B cell (primary cell): ENCODE results near the gene CACNA1A. TPM values are rescaled to one million over a fixed set of nuclear protein-coding genes. Genes with fewer than 3 reads are reported as not detected.

Experiments
- ATAC-seq: fragments of 200-7000 bp; cut with Tn5 transposase; one replicate; pipeline ENCODE4 v1.10.0; 2021; ENCODE audit warnings: low read depth, mild to moderate bottlenecking, moderate number of reproducible peaks, moderate library complexity
- CTCF ChIA-PET: fragments of 350-600 bp; sonication (Branson Sonifier 250); formaldehyde crosslinking; loops from one replicate; lab custom pipeline; 2021; ENCODE audit warnings: antibody characterized with exemption, inconsistent platforms; lab: Charles Lee
- POLR2A ChIA-PET: fragments of 350-600 bp; sonication (Branson Sonifier 250); formaldehyde crosslinking; loops from one replicate; lab custom pipeline; 2021; ENCODE audit warnings: antibody characterized with exemption; lab: Charles Lee
- DNase-seq: peaks from one replicate; pipeline ENCODE4 v3.0.0; 2013
- H2AFZ ChIP-seq: 2 replicates; pipeline ENCODE4 v1.6.1; 2012; ENCODE audit warnings: mild to moderate bottlenecking, low read depth, low read length; ENCODE audit not compliant: insufficient read depth, poor library complexity, severe bottlenecking
- H3K27ac ChIP-seq, 2 donors: 1 replicate in 1 of 2; 2 replicates in 1 of 2; pipeline ENCODE4 v1.5.1; 2012 to 2013; ENCODE audit warnings: low read length in 2 of 2, mild to moderate bottlenecking in 2 of 2, moderate library complexity in 1 of 2
- H3K27me3 ChIP-seq, 4 experiments: fragments of 200-600 bp in 1 of 4; sonication (generic) in 1 of 4; replicated peaks in 1 of 4; 1 replicate in 2 of 4; 2 replicates in 2 of 4; pipeline versions ENCODE4 v1.6.1 to v1.7.0; 2013 to 2016; ENCODE audit warnings: low read length in 3 of 4, mild to moderate bottlenecking in 2 of 4, mixed read lengths in 1 of 4, moderate library complexity in 1 of 4; ENCODE audit not compliant: insufficient read depth in 4 of 4, control insufficient read depth in 3 of 4; ENCODE audit errors: control extremely low read depth in 1 of 4
- H3K36me3 ChIP-seq, 2 experiments: replicated peaks in 1 of 2; 1 replicate in 1 of 2; 2 replicates in 1 of 2; pipeline versions ENCODE4 v1.6.1 to v1.7.1; 2013; ENCODE audit warnings: low read length in 1 of 2; ENCODE audit not compliant: insufficient read depth in 2 of 2, control insufficient read depth in 1 of 2; ENCODE audit errors: control extremely low read depth in 1 of 2, extremely low read depth in 1 of 2
- H3K4me1 ChIP-seq, 2 donors: fragments of 200-600 bp in 1 of 2; sonication (generic) in 1 of 2; 1 replicate in 1 of 2; 2 replicates in 1 of 2; pipeline versions ENCODE4 v1.5.1 to v1.6.1; 2013 to 2017; ENCODE audit warnings: low read length in 2 of 2; ENCODE audit not compliant: control insufficient read depth in 2 of 2, insufficient read depth in 2 of 2
- H3K4me2 ChIP-seq: replicated peaks from 2 replicates; pipeline ENCODE3; 2012; ENCODE audit warnings: mild to moderate bottlenecking, low read depth, low read length; ENCODE audit not compliant: poor library complexity, severe bottlenecking
- H3K4me3 ChIP-seq, 5 experiments: fragments of 200-600 bp in 1 of 5; sonication (generic) in 1 of 5; 1 replicate in 3 of 5; 2 replicates in 2 of 5; pipeline versions ENCODE4 v1.5.1 to v1.7.0; 2011 to 2016; ENCODE audit warnings: low read length in 4 of 5, mild to moderate bottlenecking in 4 of 5, low read depth in 2 of 5, control low read depth in 1 of 5, moderate library complexity in 1 of 5; ENCODE audit not compliant: insufficient read depth in 1 of 5; ENCODE audit errors: control extremely low read depth in 1 of 5, extremely low read depth in 1 of 5
- H3K79me2 ChIP-seq: fragments of 200-600 bp; sonication (generic); one replicate; pipeline ENCODE4 v1.6.0; 2016; ENCODE audit warnings: low read length; ENCODE audit not compliant: control insufficient read depth, insufficient read depth
- H3K9ac ChIP-seq: fragments of 200-600 bp; sonication (generic); 2 replicates; pipeline ENCODE4 v1.6.1; 2017; ENCODE audit warnings: mild to moderate bottlenecking, low read length, moderate library complexity
- H3K9me3 ChIP-seq, 3 donors: one replicate each; pipeline versions ENCODE4 v1.6.1 to v1.7.1; 2013; ENCODE audit warnings: low read length in 2 of 3; ENCODE audit not compliant: control insufficient read depth in 2 of 3, insufficient read depth in 1 of 3; ENCODE audit errors: control extremely low read depth in 1 of 3
- H4K20me1 ChIP-seq: 2 replicates; pipeline ENCODE4 v1.6.0; 2012; ENCODE audit warnings: mild to moderate bottlenecking, low read length; ENCODE audit not compliant: insufficient read depth, control insufficient read depth, poor library complexity, severe bottlenecking
- H3K27ac Mint-ChIP-seq: one replicate; pipeline ENCODE4 v1.8.0; 2021; ENCODE audit warnings: mixed read lengths
- H3K27me3 Mint-ChIP-seq: one replicate; pipeline ENCODE4 v1.8.0; 2021; ENCODE audit warnings: mixed read lengths
- H3K4me1 Mint-ChIP-seq: one replicate; pipeline ENCODE4 v1.8.0; 2021; ENCODE audit warnings: mixed read lengths
- H3K4me3 Mint-ChIP-seq: one replicate; pipeline ENCODE4 v1.8.0; 2021; ENCODE audit warnings: mixed read lengths
- H3K9me3 Mint-ChIP-seq: one replicate; pipeline ENCODE4 v1.8.0; 2022; ENCODE audit warnings: mixed read lengths; ENCODE audit not compliant: insufficient read depth
- EZH2 ChIP-seq: IDR thresholded peaks from 2 replicates; pipeline ENCODE4 v1.6.1; 2012; ENCODE audit warnings: borderline replicate concordance, low read depth, mild to moderate bottlenecking, moderate library complexity, low read length; ENCODE audit not compliant: insufficient read depth, poor library complexity, severe bottlenecking
- WGBS: methylation state at CpG from one replicate; pipeline ENCODE4 v1.1.5; 2013; ENCODE audit warnings: missing lambda C conversion rate; ENCODE audit not compliant: insufficient coverage; 5-methylcytosine and 5-hydroxymethylcytosine counted together
- intact Hi-C: fragments of 100-400 bp; cut with micrococcal nuclease; formaldehyde crosslinking; loops from one replicate; pipeline ENCODE4 v1.10.0; 2022
- polyA plus RNA-seq: library from polyadenylated mRNA; depleted of rRNA; stranded (reverse); fragments of >200 nt; gene quantifications from 2 replicates; pipeline ENCODE4 v1.2.3, GENCODE V29; 2012
- total RNA-seq, 2 donors: library from RNA; stranded (reverse); fragments of 120-200 nt in 1 of 2; gene quantifications; 1 replicate in 1 of 2; 2 replicates in 1 of 2; pipeline versions ENCODE4 v1.2.3 to v1.2.4, GENCODE V29; 2013 to 2022
- TF ChIP-seq, protein P1 (sequence below): fragments of 200-600 bp; IDR thresholded peaks from one replicate; pipeline ENCODE4 v1.8.0; 2022; ENCODE audit warnings: antibody characterized with exemption, mild to moderate bottlenecking

CACNA1A gene
- total and polyA plus RNA-seq, 2 donors (not counting 1 experiment from before 2014, with no cell fraction given): 1.2 to 1.3 TPM

DNA sequence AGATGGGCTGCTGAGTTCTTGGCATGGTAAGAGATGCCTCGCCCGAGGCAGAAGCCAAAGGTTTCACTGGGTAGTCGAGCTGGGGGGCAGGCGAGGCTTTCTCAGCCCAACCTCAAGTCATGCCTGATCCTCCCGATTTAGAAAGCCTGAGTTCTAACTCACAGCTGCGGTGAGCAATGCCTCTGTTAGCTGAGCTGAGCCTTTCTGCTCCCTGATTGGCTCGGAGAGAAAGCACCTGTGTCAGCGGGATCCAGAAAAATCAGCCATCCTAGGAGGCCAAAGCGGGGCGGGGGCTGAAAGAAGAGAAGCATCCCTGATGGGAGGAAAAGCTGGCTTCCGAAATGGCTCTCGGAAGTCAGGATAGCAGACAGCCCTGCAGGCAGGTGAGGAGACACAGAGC lies 44.7 kb downstream of the CACNA1A start:
- H3K9ac ChIP-seq: no peak overlapping the region
- intact Hi-C loops: no loop called here
- H3K27ac ChIP-seq: no peak overlapping the region
- peaks cover 24% of the 10 kb centered on the region for H3K27me3 Mint-ChIP-seq
- H3K27me3 ChIP-seq: no peaks in the 10 kb centered on the region
- 79% methylated on average over 12 of the region's 12 CpGs for WGBS
- DNase-seq: no peak
- no peaks in the 10 kb centered on the region for H3K4me1 ChIP-seq
- no peak overlapping the region for H3K27ac Mint-ChIP-seq
- no peak overlapping the region for H3K4me2 ChIP-seq
- H3K79me2 ChIP-seq: no peaks in the 10 kb centered on the region
- no peak for TF ChIP-seq EZH2
- TF ChIP-seq, protein P1, sequence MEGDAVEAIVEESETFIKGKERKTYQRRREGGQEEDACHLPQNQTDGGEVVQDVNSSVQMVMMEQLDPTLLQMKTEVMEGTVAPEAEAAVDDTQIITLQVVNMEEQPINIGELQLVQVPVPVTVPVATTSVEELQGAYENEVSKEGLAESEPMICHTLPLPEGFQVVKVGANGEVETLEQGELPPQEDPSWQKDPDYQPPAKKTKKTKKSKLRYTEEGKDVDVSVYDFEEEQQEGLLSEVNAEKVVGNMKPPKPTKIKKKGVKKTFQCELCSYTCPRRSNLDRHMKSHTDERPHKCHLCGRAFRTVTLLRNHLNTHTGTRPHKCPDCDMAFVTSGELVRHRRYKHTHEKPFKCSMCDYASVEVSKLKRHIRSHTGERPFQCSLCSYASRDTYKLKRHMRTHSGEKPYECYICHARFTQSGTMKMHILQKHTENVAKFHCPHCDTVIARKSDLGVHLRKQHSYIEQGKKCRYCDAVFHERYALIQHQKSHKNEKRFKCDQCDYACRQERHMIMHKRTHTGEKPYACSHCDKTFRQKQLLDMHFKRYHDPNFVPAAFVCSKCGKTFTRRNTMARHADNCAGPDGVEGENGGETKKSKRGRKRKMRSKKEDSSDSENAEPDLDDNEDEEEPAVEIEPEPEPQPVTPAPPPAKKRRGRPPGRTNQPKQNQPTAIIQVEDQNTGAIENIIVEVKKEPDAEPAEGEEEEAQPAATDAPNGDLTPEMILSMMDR: no peak
- H2AFZ ChIP-seq: no peak overlapping the region
- H3K9me3 ChIP-seq: peaks cover 0 to 12% (median 0%) of the 10 kb centered on the region in 3 donors
- H3K4me3 Mint-ChIP-seq: no peak overlapping the region
- peaks cover 4% of the 10 kb centered on the region for H3K9me3 Mint-ChIP-seq
- no peak overlapping the region for H3K4me3 ChIP-seq
- H3K4me1 Mint-ChIP-seq: no peaks in the 10 kb centered on the region
- no peak for ATAC-seq
- ChIA-PET CTCF (no interaction called here), POLR2A (no interaction called here)
- no peaks in the 10 kb centered on the region for H3K36me3 ChIP-seq
- no peaks in the 10 kb centered on the region for H4K20me1 ChIP-seq

DNA sequence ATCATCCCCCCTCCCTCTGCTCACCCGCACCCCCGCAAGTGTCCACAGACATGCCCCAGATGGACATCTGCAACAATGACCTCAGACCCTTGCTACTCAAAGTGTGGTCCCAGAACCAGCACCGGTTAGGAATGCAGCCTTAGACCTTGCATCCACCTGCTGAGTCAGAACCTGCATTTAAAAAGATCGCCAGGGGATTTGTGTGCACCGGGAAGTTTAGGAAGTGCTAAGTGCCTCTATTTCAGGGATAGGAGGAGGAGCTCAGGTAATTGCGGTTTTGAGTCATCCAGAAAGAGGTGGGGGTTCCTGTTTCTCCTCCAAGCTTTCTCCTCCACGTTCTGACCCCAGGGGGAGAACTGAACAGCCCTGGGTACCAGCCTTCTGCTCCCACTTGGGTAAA lies 46.2 kb downstream of the CACNA1A start:
- H3K4me3 Mint-ChIP-seq: no peak overlapping the region
- no peaks in the 10 kb centered on the region for H3K79me2 ChIP-seq
- H3K27ac Mint-ChIP-seq: no peak overlapping the region
- no peak overlapping the region for H2AFZ ChIP-seq
- intact Hi-C loops: no loop called here
- no peak overlapping the region for H3K4me2 ChIP-seq
- no peak overlapping the region for H3K9ac ChIP-seq
- H4K20me1 ChIP-seq: no peaks in the 10 kb centered on the region
- H3K4me1 Mint-ChIP-seq: no peaks in the 10 kb centered on the region
- H3K4me3 ChIP-seq: no peak overlapping the region
- ATAC-seq: no peak
- no peak for DNase-seq
- peaks cover 27% of the 10 kb centered on the region for H3K27me3 Mint-ChIP-seq
- H3K27ac ChIP-seq: no peak overlapping the region
- POLR2A ChIA-PET: no interaction called here
- H3K9me3 ChIP-seq: peaks cover 0 to 12% (median 0%) of the 10 kb centered on the region in 3 donors
- no peaks in the 10 kb centered on the region for H3K36me3 ChIP-seq
- TF ChIP-seq, protein P1: no peak
- no peak for TF ChIP-seq EZH2
- no peaks in the 10 kb centered on the region for H3K4me1 ChIP-seq
- WGBS: 36% methylated on average over 5 of the region's 7 CpGs
- H3K9me3 Mint-ChIP-seq: peaks cover 4% of the 10 kb centered on the region
- H3K27me3 ChIP-seq: no peaks in the 10 kb centered on the region
- CTCF ChIA-PET: no interaction called here
